HG02571 (cell line): ENCODE data around the gene FAM25G.

Experiments
- ATAC-seq: cut with Tn5 transposase; IDR thresholded peaks from one replicate; pipeline ENCODE4 v1.9.1; 2021; ENCODE audit warnings: mild to moderate bottlenecking, moderate library complexity; ENCODE audit not compliant: unreplicated experiment

Gene FAM25G

DNA sequence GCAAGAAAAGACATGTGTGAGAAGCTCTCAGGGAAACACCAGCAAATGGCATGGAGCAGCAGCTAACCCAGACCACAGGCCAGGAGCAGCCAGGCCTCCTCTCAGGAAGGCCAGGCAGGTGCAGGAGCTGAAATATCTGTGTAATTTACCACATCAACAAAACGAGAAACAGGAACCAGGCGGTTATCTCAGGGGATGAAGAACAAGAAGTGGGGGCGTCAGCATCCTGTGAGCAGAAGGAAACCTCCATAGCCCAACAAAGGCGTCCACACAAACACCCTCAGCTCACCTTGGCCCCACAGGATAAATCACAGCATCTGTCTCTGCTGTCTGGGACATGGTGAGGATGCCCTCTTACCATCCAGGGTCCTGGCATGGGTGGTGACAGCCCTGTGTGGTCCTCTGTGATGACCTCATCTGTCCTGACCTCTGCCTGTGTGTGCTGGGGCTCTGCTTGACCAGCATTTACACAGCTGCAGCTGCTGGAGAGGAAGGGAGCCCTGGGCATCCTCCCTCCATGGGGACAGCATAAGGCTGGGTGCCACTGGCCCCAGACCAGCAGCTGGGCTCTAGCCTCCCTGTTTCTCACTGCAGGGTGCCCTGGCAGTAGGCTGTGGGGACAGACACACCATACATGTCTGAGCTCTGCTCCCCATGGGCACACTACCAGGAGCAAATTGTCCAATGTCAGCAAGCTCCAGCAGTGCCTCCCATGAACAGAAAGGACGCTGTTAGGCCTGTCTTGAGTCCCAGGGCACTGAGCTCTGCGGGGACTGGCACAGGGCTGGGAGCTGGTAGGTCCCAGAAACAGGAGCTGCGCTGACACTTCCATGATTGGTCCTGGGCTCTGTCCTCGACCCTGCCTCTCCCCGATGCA lies 42.2 kb downstream of the FAM25G start:
- ATAC-seq = no peak

DNA sequence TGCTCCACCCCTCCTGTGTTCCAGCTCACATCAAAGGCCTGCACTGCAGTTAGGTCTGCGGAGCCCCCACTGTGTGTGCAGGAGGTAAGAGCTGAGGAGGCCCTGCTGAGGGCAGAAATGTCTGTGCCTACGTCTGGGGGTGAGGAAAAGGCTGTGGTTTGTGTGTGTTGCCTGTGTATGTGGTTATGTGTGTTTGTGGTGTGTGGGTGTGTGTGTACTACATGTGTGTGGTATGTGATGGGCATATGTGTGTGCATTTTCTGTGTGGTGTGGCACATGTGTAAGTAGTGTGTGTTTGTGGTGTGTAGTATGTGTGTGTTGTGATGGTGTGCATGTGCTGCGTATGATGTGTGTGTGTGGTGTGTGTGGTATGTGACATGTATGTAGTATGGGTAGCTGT lies 43.8 kb downstream of the FAM25G start:
- ATAC-seq = no peak

DNA sequence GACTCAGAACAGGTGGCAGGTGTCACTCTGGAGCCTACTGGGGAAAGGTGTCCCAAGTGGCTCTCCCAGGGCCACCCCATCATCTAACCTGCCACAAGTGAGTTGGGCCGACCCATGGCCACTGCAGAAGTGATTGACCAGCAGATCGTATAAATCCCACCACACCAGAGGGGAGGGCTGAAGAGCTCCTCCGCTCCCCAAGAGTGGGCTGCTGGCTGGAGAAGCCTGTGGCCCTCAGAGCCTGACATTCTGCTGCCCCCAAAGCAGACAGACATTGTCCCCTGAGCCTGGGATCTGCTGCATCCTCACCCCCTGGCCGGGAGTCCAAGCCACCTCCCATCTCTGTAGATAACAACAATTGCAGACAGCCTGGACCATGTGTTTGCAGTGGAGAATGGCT lies 44.3 kb downstream of the FAM25G start:
- no peak for ATAC-seq

DNA sequence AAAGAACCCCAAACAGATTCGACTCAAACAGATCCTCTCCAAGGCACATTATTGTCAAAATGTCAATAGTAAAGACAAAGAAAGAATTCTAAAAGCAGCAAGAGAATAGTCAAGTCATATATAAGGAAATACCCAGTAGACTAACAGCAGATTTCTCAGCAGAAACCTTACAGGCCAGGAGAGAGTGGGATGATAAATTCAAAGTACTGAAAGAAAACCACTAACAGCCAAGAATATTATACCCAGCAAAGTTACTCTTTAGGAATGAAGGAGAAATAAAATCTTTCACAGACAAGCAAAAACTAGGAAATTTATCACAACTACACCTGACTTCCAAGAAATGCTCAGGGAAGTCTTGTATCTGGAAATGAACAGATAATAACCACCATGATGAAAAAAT lies 45.8 kb downstream of the FAM25G start:
- no peak for ATAC-seq

DNA sequence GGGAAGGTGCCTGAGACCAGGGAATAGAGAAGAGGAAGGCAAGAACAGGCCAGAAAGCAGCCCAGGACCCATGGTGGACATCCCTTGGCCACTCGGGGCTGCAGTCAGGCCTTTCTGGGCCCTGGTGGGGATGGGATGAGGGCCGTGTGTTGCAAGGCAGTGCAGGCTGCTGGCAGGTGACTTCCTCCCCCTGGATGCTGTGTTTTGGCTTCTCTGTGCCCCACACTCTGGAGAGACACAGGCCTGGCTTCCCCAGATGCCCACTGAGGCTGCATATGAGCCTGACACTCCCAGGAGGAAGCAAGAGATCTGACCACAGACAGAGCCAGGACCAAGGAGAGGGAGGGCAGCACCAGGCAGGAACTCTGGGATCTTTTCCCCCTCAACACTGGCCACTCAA lies 47.5 kb downstream of the FAM25G start:
- ATAC-seq = no peak

DNA sequence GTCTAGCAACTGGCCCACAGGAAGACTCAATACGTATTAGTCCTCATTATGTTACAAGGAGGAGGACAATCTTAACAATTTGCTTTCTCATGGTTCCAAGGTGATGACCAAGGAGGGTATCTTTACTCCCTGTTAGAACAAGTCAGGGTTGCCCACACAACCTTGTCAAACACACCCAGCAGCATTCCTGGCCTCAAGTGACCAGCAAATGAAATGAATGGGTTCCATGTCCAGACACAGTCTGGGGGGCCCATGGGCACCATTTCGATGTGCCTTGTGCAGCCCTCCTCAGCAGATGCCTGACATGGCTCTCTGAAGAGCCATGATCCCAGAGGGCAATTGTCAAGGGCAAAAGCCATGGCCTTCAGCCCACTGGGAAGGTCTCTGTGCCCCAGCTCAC lies 48.4 kb downstream of the FAM25G start:
- no peak for ATAC-seq

DNA sequence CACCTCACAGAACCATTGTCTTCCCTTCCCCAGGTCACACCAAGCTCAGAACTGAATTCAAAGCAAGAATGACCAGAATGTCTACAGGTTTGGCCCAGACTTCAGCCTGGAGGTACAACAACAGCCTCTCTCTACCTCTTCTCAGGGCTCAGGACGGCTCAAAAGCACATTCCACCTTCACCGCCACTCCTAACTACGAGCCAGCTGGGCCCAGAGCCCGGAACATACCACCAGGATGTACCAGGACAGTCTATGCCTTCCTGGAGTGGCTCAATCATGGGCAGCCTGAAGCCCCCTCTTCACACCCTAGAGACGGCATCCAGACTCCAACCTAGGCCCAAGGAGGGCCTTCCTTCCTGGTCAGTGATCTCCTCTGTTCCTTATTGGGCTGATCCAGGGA lies 49.1 kb downstream of the FAM25G start:
- ATAC-seq = no peak

DNA sequence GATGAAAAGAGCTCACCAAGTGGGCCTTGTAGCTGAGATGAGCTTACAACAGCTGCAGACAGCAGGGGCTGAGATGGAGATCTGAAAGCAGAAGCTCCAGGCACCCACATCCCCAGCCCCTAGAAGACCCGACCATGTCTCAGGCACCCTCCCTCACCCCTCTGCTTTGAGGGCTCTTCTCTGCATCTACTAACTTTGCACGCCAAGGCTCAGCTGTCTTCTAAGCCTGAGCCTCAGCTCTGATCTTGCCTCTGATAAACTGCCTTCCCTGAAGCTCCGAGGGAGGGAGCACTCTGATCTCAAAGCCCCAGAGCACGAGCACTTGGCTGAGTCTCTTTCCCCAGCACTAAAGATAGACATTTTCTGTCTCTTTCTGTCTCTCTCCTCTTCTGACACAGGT lies 49.6 kb downstream of the FAM25G start:
- no peak for ATAC-seq

DNA sequence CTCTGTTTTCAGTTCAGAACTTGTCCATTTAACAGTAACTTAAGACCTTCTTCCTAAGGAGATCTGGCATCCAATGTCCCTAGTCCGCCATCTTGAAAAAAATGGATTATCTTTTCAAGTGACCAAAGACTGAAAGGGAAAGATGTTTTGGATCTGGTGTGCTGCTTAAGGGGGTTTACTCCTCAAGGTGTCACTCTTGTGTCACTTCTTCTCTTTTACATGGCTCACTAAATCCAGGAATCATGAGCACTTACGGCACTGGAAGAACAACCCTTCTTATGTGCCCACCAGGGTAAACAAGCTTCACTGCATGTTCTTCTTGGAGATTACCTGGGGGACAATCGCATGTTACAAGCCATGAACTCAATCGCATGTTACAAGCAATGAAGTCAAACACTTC lies 51.3 kb downstream of the FAM25G start:
- ATAC-seq = no peak

DNA sequence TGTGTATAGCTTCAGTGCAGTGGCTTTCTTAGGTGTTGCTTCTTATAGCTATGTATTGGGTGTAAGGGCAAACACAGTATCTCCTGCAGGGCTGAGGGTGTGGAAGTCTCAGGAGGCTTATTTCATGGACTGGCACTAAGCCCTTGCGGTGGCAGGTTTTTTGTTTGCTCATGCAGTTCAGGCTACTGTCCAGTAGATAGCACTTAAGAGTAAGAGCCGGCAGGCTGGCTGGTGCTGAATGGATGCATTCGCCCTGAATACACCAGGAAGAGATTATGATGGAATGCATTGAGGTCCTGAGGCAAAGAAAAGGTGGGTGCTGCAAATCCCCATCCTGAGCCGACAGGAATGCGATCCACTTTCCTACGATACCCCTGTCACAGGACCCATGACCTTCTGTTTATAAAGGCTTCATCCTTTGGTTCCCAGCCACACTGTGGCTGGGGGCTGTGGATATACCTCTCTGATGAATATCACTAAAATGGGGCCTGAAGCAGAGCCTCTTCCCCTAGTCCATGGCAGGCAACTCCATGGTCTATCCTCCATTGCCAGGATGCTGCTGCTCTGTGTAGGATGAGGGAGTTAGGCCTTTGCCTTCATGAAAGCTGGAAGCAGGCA lies 52.5 kb downstream of the FAM25G start:
- ATAC-seq = no peak
